G401 (cell line): ENCODE data around the gene TNRC6B. TPM values are rescaled to one million over a fixed set of nuclear protein-coding genes. Genes with fewer than 3 reads are reported as not detected.

ENCODE experiments used
- DNase-seq: peaks from one replicate; pipeline ENCODE4 v3.0.0-alpha.2; 2015; ENCODE audit warnings: low spot score
- in situ Hi-C: cut with HindIII; loops from 2 replicates; pipeline ENCODE4 v1.10.0; 2016; ENCODE audit warnings: low sequenced_read_pairs, mixed read lengths
- total RNA-seq: library from RNA; depleted of rRNA; stranded (reverse); fragments of >200 nt; shearing (Covaris generic); gene quantifications from 2 replicates; pipeline ENCODE4 v1.2.3, GENCODE V29; 2014

TNRC6B gene
- total RNA-seq, 1 experiment from 2014 or later, result 11.1 TPM

GRCh38 chr22:40258017-40258416 is 80.3 kb downstream of the TNRC6B start:
- no peak for DNase-seq
- in situ Hi-C loops, result no loop called here

- in situ Hi-C loops, result no loop called here
- DNase-seq, result no peak
These were observed 80.8 kb downstream of the TNRC6B start for GRCh38 chr22:40258501-40258915.

- peak; percentile 71 for DNase-seq
- in situ Hi-C loops, result no loop called here
These were observed 84.1 kb downstream of the TNRC6B start for GRCh38 chr22:40261783-40262182.

- DNase-seq, result no peak
- in situ Hi-C loops, result no loop called here
These were observed 85.5 kb downstream of the TNRC6B start for GRCh38 chr22:40263191-40263590.

GRCh38 chr22:40265783-40266182 is 88.1 kb downstream of the TNRC6B start:
- in situ Hi-C loops, result no loop called here
- DNase-seq, result no peak

- in situ Hi-C loops, result no loop called here
- no peak for DNase-seq
These were observed 92.3 kb downstream of the TNRC6B start for GRCh38 chr22:40270031-40270430.

GRCh38 chr22:40270748-40271373 is 93.1 kb downstream of the TNRC6B start:
- in situ Hi-C loops, result no loop called here
- no peak for DNase-seq

GRCh38 chr22:40271440-40271839 is 93.7 kb downstream of the TNRC6B start:
- no peak for DNase-seq
- in situ Hi-C loops, result no loop called here

GRCh38 chr22:40273319-40273718 is 95.6 kb downstream of the TNRC6B start:
- in situ Hi-C loops, result no loop called here
- DNase-seq, result no peak

GRCh38 chr22:40276996-40277823 is 99.5 kb downstream of the TNRC6B start:
- in situ Hi-C loops, result no loop called here
- no peak for DNase-seq

- DNase-seq, result no peak
- in situ Hi-C loops, result no loop called here
These were observed 101.3 kb downstream of the TNRC6B start for GRCh38 chr22:40279017-40279416.

GRCh38 chr22:40281717-40282116 is 104.0 kb downstream of the TNRC6B start:
- in situ Hi-C loops, result no loop called here
- peak; percentile 87 for DNase-seq

GRCh38 chr22:40285513-40285912 is 107.8 kb downstream of the TNRC6B start:
- no peak for DNase-seq
- in situ Hi-C loops, result no loop called here

GRCh38 chr22:40289991-40290459 is 112.3 kb downstream of the TNRC6B start:
- in situ Hi-C loops, result no loop called here
- DNase-seq, result no peak

GRCh38 chr22:40290516-40290915 is 112.8 kb downstream of the TNRC6B start:
- in situ Hi-C loops, result no loop called here
- DNase-seq, result no peak

GRCh38 chr22:40294696-40295095 is 117.0 kb downstream of the TNRC6B start:
- in situ Hi-C loops, result no loop called here
- DNase-seq, result no peak

- DNase-seq, result no peak
- in situ Hi-C loops, result no loop called here
These were observed 122.6 kb downstream of the TNRC6B start for GRCh38 chr22:40300316-40300715.

GRCh38 chr22:40300884-40301672 is 123.4 kb downstream of the TNRC6B start:
- in situ Hi-C loops, result no loop called here

GRCh38 chr22:40302149-40302548 is 124.4 kb downstream of the TNRC6B start:
- no peak for DNase-seq
- in situ Hi-C loops, result no loop called here

More at GRCh38 chr22:40300884-40301672, 123.4 kb downstream of the TNRC6B start:
- DNase-seq, result no peak

- in situ Hi-C loops, result no loop called here
- DNase-seq, result no peak
These were observed 127.9 kb downstream of the TNRC6B start for GRCh38 chr22:40305625-40306024.
